H1 (cell line): ENCODE data around the gene SEZ6. TPM values are rescaled to one million over a fixed set of nuclear protein-coding genes. Genes with fewer than 3 reads are reported as not detected.

Experiments
- RFX5 ChIP-seq: IDR thresholded peaks from 2 replicates; pipeline ENCODE4 v1.6.1; 2011; ENCODE audit warnings: low read depth, low read length, improper control_type of control experiment, borderline replicate concordance
- SP1 ChIP-seq: IDR thresholded peaks from 2 replicates; pipeline ENCODE4 v1.6.1; 2011; ENCODE audit warnings: low read depth, low read length
- polyA plus RNA-seq, 7 experiments: library from polyadenylated mRNA; depleted of rRNA in 3 of 7; stranded (reverse) in 5 of 7; unstranded in 2 of 7; fragments of >200 nt in 5 of 7; fragments of 200-250 nt in 2 of 7; gene quantifications; 1 replicate in 5 of 7; 2 replicates in 1 of 7; 4 replicates in 1 of 7; pipeline versions ENCODE4 v1.2.1 to v1.2.3, GENCODE V29; 2011 to 2013; ENCODE audit warnings: missing spikeins in 2 of 7, mixed read lengths in 2 of 7
- total RNA-seq: library from RNA; stranded (reverse); fragmentation: NEBNext Ultra II Directional; extraction: Animal tissue kit (Norgen Biotek cat#: 25700); gene quantifications from 2 replicates; pipeline ENCODE4 v1.2.1, GENCODE V29; 2021
- TF ChIP-seq, protein P1 (sequence below), 3 experiments: IDR thresholded peaks; 1 replicate in 2 of 3; 2 replicates in 1 of 3; pipeline versions ENCODE4 v1.5.1 to v1.6.1; 2011; ENCODE audit warnings: low read length in 3 of 3, mild to moderate bottlenecking in 3 of 3, inconsistent platforms in 2 of 3, low read depth in 1 of 3, moderate library complexity in 1 of 3; ENCODE audit not compliant: insufficient read depth in 1 of 3; ENCODE audit errors: control extremely low read depth in 1 of 3

Gene SEZ6
- total and polyA plus RNA-seq, 2 of the 8 experiments (the other 6 are each of a cell fraction or from before 2014, with no cell fraction given), result 6.9 to 16.1 TPM

DNA sequence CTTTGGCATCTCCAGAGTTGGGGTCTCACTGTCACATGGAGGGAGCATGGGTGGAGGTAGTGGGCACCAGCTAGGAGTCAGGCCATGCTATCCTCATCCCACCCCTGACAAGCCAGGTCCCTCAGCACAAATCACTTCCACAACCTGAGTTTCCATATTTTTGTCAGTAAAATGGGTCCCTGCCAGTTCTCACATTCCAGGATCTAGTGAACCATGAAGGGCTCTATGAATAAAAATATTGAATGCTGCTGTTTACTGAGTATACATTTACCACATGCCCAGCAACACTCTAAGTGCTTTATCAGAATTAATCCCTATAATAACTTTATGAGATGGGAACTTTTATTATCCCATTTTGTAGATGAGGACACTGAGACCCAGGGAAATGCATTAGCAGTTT, 16.8 kb downstream of the SEZ6 start (continued):
- TF ChIP-seq, protein P1, sequence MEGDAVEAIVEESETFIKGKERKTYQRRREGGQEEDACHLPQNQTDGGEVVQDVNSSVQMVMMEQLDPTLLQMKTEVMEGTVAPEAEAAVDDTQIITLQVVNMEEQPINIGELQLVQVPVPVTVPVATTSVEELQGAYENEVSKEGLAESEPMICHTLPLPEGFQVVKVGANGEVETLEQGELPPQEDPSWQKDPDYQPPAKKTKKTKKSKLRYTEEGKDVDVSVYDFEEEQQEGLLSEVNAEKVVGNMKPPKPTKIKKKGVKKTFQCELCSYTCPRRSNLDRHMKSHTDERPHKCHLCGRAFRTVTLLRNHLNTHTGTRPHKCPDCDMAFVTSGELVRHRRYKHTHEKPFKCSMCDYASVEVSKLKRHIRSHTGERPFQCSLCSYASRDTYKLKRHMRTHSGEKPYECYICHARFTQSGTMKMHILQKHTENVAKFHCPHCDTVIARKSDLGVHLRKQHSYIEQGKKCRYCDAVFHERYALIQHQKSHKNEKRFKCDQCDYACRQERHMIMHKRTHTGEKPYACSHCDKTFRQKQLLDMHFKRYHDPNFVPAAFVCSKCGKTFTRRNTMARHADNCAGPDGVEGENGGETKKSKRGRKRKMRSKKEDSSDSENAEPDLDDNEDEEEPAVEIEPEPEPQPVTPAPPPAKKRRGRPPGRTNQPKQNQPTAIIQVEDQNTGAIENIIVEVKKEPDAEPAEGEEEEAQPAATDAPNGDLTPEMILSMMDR (IDR thresholded peaks at IDR 0.05; ENCODE audit: control extremely low read depth in 1 of 3, insufficient read depth in 1 of 3, low read depth in 1 of 3, low read length in 3 of 3), result no peak
- TF ChIP-seq SP1 (no peak), RFX5 (no peak)
